HG03469 (cell line): ENCODE measurements around the gene KLK15.
"Not testable (repeated sequence)": the region's sequence is repeated elsewhere in the genome, so short reads cannot be mapped to it uniquely, and the experiment has no call there.

ENCODE experiments used
- ATAC-seq: cut with Tn5 transposase; IDR thresholded peaks from one replicate; pipeline ENCODE4 v1.9.1; 2021; ENCODE audit warnings: mild to moderate bottlenecking, moderate library complexity, moderate number of reproducible peaks; ENCODE audit not compliant: unreplicated experiment

Gene KLK15

DNA sequence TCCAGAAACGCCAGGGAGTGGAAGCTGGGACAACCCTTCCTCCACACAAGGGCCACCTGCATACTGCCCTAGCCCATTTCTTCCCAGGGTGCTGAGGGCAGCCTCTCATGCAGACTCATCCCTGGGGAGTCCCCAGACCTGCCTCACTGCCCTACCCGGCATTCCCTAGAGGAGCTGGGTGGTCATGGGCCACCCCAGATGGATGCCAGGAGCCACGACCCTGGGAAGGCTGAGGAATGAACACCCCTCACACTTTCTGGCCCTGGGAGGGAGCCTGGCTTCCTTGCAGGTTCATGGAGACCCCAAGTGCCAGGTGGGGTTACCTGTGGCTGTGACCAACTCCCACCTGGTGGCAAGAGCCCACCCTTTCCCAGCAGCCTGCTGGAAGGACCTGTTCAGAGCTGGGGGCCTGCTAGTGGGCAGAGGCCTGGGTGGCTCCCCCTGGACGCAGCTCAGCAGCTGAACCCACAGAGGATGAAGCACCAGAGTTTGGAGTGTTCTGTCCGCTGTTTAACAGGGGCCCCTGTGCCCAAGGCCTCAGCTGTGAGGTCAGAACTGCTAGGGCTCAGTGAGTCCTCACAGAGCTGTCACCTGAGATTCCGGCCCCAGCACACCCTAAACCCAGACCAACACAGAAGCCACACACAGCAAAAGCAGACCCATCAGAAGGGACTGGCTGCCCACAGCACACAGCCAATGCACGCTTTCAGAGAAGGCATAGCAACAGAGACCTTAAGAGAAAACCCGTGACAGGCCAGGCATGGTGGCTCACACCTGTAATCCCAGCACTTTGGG, 36.5 kb downstream of the KLK15 start:
- ATAC-seq, result no peak

DNA sequence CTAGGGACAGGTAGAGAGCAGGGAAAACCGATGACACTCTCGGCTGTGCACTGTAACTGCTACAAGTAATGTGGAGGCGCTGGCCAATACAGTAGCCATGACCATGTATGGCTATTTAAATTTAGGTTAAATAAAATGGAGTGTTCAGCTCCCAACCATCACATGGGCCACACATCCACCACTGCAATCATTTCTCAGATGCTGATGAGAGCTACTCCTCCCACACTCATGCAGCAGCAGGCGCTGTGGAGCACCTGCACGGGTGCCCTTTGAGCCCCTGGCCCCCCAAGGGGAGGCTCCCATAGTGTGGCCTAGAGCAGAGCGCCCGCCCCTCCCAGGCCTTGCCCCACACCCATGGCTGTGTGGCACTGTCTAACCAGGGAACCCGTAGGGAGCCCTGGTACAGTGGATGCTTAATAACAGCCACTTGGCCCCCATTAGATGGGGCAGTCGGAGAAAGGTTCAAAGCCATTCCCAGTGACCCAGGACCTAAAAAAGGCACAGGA, 37.2 kb downstream of the KLK15 start:
- no peak for ATAC-seq

DNA sequence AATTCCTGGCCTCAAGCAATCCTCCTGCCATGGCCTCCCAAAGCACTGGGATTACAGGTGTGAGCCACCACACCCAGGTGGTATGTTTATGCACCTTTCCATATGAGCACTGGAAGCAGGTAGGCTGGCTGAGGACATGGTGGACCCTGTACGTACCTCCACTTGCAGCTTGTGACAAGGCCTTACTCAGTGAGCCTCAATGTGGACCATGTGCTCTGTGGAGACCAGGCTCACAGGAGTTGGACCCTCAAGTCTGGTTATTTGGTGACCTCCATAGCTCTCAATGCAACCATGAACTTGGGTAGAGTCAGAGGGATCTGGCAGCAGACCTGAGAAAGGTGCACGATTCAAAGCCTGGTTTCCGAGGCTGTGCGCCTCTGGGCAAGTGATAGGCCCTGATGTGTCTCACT, 37.7 kb downstream of the KLK15 start:
- no peak for ATAC-seq

GRCh38 chr19:50794876-50795663, 38.3 kb downstream of the KLK15 start:
- ATAC-seq, result no peak

DNA sequence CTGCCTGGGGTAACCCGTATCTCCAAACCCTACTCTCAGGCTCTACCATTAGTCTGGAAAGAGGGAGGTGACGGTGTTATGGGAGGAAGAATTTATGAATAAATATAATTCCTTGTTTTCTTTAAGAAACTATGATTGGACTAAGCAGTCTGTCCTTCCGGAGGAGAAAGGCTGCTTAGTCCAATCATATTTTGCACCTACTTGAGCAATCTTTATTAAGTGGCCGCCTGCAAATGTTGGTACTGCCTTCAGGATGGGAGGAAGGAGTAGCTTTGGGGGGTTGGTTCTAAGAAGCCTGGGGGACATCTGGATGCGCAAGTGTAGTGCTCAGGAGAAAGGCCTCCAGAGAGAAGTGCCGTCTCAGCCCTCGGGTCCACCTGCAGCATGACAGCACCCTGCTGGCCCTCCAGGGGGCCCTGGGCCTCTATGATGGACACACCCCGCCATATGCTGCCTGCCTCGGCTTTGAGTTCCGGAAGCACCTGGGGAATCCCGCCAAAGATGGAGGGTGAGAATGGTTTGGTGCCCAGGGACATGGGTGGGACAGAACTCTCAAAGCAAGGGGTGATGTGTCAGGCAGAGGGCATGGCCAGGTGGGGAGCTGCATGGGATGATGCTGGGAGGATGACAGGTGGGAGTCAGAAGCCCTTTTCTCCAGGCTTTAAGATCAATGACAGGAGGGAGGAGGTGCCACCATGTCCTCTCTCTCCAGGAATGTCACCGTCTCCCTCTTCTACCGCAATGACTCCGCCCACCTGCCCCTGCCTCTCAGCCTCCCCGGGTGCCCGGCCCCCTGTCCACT, 39.1 kb downstream of the KLK15 start:
- ATAC-seq, result no peak

DNA sequence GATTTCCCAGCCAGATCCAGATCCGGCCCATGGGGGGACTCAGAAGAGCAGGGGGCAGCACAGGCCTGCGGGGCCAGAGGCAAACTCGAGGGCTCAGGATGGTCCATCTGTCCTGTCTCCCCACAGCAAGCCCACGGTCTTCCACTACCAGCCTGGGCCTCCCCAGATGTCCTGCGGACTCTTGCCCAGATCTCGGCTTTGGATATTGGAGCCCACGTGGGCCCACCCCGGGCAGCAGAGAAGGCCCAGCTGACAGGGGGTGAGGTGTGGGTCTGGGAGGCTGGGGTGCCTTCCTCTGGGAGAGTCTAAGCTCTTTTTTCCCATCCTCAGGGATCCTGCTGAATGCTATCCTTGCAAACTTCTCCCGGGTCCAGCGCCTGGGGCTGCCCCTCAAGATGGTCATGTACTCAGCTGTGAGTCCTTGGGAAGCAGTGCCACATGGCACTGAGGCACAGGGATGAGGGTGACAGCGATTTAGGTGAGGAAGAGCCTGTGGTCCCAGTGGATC, 39.8 kb downstream of the KLK15 start:
- ATAC-seq, result no peak

DNA sequence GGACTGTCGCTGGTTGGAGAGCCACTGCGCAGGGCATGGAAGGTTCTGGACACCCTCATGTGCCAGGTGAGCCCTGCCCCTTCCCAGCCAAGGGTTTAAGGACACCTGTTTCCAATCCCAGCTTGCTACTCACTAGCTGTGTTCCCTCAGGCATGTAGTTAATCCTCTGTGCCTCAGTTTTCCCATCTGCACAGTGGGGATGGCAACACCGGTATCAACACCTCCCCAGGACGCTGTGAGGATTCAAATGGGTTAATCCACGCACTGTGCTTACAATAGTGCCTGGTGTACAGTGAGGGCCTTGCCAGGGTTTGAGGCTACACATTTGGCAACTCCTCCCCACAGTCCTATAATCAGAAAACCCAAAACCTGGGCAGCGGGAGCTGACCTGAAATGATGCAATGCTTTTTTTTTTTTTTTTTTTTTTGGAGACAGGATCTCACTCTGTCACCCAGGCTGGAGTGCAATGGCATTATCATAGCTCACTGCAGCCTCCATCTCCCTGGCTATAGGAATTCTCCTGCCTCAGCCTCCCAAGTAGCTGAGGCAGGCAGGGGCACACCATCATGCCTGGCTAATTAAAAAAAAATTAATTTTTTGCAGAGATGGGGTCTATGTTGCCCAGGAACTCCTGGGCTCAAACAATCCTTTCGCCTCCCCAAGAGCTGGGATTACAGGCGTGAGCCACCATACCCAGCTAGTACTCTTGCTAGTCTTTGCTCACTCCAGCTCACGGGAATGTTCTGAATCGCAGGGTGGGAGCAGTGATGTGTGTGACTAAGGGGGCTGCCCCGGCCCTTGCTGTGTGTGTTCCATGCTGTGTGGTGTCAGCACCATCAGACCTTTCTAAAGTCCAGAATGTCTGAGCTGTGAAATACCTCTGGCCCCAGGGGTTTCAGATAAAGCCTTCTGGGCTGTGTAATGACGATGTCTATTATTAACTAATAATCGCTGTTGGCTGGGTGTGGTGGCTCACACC, 40.8 kb downstream of the KLK15 start:
- no peak for ATAC-seq

GRCh38 chr19:50791594-50792271, 41.6 kb downstream of the KLK15 start:
- ATAC-seq, result no peak

DNA sequence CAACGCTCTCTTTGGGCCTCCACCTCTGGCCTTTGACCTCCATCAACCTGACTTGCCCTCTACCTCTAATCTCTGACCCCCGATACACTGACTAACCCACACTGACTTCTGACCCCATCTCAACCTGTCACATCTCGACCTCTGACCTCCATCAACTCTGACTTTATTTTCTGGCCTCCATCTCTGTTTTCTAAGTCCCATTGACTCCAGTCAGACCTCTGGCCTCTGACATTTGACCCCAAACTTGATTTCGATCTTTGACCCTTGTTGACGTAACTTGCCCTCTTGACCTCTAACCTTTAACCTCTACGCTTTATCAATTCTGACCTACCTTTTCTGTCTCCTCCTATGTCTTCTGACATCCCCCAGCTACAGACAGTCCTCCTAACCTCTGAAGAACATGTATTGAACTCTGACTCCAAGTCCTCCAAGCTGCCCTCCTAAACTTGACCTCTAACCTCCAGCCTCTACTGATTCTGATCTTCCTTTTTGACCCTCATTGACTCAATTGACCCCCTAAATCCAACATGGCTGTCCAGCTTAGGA, 42.4 kb downstream of the KLK15 start:
- ATAC-seq, result no peak

DNA sequence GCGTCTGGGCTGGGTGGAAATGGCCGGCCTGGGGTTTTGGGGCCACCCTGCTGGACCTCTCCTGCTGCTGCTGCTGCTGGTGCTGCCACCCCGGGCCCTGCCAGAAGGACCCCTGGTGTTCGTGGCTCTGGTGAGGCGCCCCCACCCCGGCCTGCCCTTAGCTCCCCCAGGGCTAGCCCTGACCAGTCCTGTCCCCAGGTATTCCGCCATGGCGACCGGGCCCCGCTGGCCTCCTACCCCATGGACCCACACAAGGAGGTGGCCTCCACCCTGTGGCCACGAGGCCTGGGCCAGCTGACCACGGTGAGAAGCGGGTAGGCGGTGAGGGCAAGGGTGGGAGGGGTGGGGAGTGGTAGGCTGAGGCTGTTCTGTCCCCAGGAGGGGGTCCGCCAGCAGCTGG, 43.0 kb downstream of the KLK15 start, which contains the start of gene ACP4:
Gene ACP4, plus strand, starts transcription at position 20 of the 400 bp plus-strand sequence. Its CDS starts 0 bp downstream, at position 20.
- ATAC-seq, result no peak

GRCh38 chr19:50785329-50785728, 48.0 kb downstream of the KLK15 start:
- ATAC-seq, result no peak

DNA sequence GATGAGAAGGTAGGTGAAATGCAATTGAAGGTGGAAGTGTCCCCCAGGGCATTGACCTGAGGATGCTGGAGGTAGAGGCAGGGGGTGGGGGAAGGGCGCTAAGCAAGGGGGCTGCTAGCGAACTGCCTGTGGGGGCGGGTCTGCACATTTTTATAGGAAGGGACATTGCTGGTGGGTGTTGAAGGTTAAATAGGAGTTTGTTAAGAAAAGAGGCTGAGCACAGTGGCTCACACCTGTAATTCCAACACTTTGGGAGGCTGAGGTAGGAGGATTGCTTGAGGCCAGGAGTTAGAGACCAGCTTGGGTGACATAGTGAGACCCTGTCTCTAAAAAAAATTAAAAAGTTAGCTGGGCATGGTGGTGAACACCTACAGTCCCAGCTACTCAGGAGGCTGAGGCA, 48.7 kb downstream of the KLK15 start:
- ATAC-seq, result no peak

DNA sequence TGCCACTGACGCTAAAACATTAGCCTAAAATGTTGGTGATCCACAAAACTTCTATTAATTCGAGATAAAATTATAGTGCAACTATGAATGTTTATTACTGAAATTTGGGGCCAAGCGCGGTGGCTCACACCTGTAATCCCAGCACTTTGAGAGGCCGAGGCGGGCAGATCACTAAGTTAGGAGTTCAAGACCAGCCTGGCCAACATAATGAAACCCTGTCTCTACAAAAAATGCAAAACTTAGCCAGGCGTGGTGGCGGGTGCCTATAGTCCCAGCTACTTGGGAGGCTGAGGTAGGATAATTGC, 49.6 kb downstream of the KLK15 start:
- ATAC-seq, result not testable (repeated sequence)

GRCh38 chr19:50780753-50781435, 52.5 kb downstream of the KLK15 start:
- ATAC-seq, result no peak

DNA sequence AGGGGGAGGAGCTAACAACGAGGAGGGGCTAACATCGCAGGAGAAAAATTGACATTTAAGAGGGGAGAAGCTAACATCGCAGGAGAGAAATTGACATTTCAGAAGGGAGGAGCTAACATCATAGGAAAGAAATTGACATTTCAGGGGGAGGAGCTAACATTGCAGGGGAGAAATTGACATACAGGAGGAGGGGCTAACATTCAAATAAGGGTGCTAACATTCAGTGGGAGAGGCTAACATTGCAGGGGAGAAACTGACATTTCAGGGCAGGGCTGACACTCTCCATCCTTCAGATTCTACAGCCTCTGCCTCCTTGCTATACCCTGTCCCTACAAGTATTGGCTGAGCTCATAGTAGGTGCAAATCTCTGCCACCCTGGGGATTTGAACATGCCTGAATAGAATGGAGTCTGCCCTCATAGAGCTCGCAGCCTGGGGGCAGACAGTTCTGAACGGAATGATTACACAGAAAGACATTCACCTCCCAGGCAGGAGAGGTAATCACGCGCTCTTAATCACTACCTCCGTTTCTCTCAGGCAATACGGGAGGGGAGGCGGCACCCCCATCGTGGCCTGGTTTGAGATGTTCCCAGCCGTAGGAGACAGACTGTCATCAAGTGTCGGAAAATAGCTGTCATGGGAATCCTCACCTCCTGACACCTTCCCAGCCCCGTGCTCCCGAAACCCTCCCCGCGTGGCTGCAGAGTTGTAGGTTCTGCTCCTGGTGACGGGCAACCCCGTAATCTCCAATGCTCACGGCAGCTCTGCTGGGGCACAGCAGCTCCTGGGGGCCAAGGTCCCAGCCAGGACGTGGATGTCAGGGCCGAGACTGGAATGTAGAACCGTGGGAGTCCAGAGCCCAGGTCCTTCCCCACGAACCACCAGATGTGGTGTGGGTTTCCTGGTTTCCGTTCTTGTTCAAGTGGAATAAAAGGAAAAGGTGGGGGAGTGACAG, 53.6 kb downstream of the KLK15 start:
- no peak for ATAC-seq

DNA sequence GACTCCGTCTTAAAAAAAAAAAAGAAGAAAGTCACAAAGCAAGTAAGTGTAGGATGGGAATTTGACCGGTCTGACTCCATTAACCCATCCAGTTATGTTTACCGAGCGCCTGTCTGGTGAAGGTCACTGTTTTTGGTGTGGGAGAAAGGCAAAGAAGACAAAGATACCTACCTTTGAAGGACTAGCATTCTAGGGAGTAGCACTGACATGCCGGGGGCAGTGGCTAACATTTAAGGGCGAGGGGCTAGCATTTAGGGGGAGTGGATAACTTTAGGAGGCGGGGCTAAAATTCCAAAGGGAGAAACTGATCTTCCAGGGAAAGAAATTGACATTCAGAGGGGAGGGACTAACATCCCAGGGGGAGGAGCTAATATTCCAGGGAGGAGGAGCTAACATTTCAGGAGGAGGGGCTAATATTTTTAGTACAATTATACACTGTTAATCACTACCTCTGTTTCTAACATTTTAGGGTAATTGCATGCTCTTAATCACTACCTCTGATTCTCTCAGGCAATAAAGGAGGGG, 54.4 kb downstream of the KLK15 start:
- no peak for ATAC-seq

DNA sequence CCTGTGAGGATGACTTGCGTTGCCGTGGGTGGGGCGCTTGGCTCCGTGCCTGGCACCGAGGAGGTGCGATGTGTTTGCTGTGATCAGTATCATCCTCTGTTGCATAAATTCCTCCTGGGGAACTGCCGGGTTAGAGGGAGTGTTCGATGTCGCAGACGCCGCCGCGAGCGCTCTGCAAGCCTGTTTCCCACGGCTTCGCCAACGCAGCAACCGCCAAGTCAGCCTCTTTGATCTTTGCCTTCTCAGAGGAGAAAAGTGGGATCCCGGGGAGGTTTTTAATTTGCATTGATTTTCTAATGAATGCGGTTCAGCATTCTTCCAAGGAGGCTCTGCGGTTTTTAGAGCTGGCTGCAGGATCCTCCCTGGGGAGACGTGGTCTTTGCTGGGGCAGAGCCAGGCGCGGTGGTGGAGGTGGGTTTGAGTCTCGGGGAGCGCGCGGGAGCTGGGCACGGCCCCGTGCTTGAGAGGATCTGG, 55.5 kb downstream of the KLK15 start:
- ATAC-seq, result no peak
